Neural cell (in vitro differentiated cells): Measurements from ENCODE around the gene KRTAP5-2. TPM values are rescaled to one million over a fixed set of nuclear protein-coding genes. Genes with fewer than 3 reads are reported as not detected.
A peak's percentile ranks its signal among the peaks of the same experiment; 100 is the strongest.

Source experiments
- H2AFZ ChIP-seq: fragments of 200-600, 300-800 bp; sonication (generic), shearing (Covaris generic); 2 replicates; pipeline ENCODE4 v1.6.0; 2014; ENCODE audit warnings: low read depth, mild to moderate bottlenecking, antibody characterized with exemption, low read length, moderate library complexity
- H3F3A ChIP-seq: fragments of 200-600 bp; shearing (Covaris generic); 2 replicates; pipeline ENCODE4 v1.6.1; 2016; ENCODE audit warnings: mild to moderate bottlenecking, moderate library complexity, mixed read lengths, antibody characterized with exemption, low read length; ENCODE audit not compliant: insufficient read depth, poor library complexity, severe bottlenecking
- H3K27ac ChIP-seq: fragments of 200-600, 300-800 bp; sonication (generic), shearing (Covaris generic); 2 replicates; pipeline ENCODE4 v1.5.1; 2014; ENCODE audit warnings: mild to moderate bottlenecking, low read length, moderate library complexity
- H3K27me3 ChIP-seq: fragments of 300-800, 200-600 bp; sonication (generic), shearing (Covaris generic); 2 replicates; pipeline ENCODE4 v1.6.0; 2014; ENCODE audit warnings: mild to moderate bottlenecking, low read depth, low read length, moderate library complexity; ENCODE audit not compliant: insufficient read depth
- H3K36me3 ChIP-seq: fragments of 300-800, 200-600 bp; sonication (generic), shearing (Covaris generic); 2 replicates; pipeline ENCODE4 v1.5.1; 2014; ENCODE audit warnings: mild to moderate bottlenecking, antibody characterized with exemption, low read length, moderate library complexity; ENCODE audit not compliant: insufficient read depth
- H3K4me2 ChIP-seq: fragments of 300-800, 200-600 bp; sonication (generic), shearing (Covaris generic); 2 replicates; pipeline ENCODE4 v1.6.0; 2014; ENCODE audit warnings: mild to moderate bottlenecking, low read length
- H3K4me3 ChIP-seq: fragments of 300-800, 200-600 bp; sonication (generic), shearing (Covaris generic); 2 replicates; pipeline ENCODE4 v1.5.1; 2014; ENCODE audit warnings: mild to moderate bottlenecking, low read length, moderate library complexity
- H3K79me2 ChIP-seq: fragments of 200-600 bp; shearing (Covaris generic); replicated peaks from 2 replicates; pipeline ENCODE4 v1.6.0; 2014; ENCODE audit warnings: mild to moderate bottlenecking, low read length, moderate library complexity; ENCODE audit not compliant: insufficient read depth
- H3K9ac ChIP-seq: fragments of 300-800, 200-600 bp; sonication (generic), shearing (Covaris generic); 2 replicates; pipeline ENCODE4 v1.6.1; 2016; ENCODE audit warnings: mild to moderate bottlenecking, low read length, mixed read lengths
- H3K9me2 ChIP-seq: fragments of 200-600 bp; shearing (Covaris generic); 2 replicates; pipeline ENCODE4 v1.6.1; 2016; ENCODE audit warnings: mild to moderate bottlenecking, low read length, mixed read lengths; ENCODE audit not compliant: insufficient read depth
- H3K9me3 ChIP-seq: fragments of 200-600, 300-800 bp; sonication (generic), shearing (Covaris generic); 2 replicates; pipeline ENCODE4 v1.6.1; 2016; ENCODE audit warnings: mild to moderate bottlenecking, mixed run types, low read length, moderate library complexity, mixed read lengths
- H4K20me1 ChIP-seq: fragments of 200-600 bp; shearing (Covaris generic); 2 replicates; pipeline ENCODE4 v1.6.1; 2016; ENCODE audit warnings: mild to moderate bottlenecking, mixed run types; ENCODE audit not compliant: insufficient read depth
- EP300 ChIP-seq: fragments of 450-650 bp; conservative IDR thresholded peaks from 2 replicates; pipeline ENCODE4 v1.6.1; 2014; ENCODE audit warnings: antibody characterized with exemption, mild to moderate bottlenecking, moderate library complexity; ENCODE audit not compliant: poor library complexity, severe bottlenecking
- EZH2 ChIP-seq: fragments of 200-600, 300-800 bp; shearing (Covaris generic), sonication (generic); IDR thresholded peaks from 2 replicates; pipeline ENCODE4 v1.6.1; 2014; ENCODE audit warnings: antibody characterized with exemption, low read length, borderline replicate concordance, mild to moderate bottlenecking; ENCODE audit not compliant: insufficient read depth, poor library complexity, severe bottlenecking
- MXI1 ChIP-seq: fragments of 450-650 bp; conservative IDR thresholded peaks from 2 replicates; pipeline ENCODE4 v1.6.1; 2014; ENCODE audit warnings: antibody characterized with exemption, mild to moderate bottlenecking; ENCODE audit not compliant: poor library complexity, severe bottlenecking
- POLR2AphosphoS5 ChIP-seq: IDR thresholded peaks from 2 replicates; pipeline ENCODE4 v1.6.1; 2012
- RAD21 ChIP-seq: fragments of 450-650 bp; conservative IDR thresholded peaks from 2 replicates; pipeline ENCODE4 v1.6.1; 2014; ENCODE audit warnings: antibody characterized with exemption, mild to moderate bottlenecking, moderate library complexity
- SMC3 ChIP-seq: fragments of 450-650 bp; conservative IDR thresholded peaks from 2 replicates; pipeline ENCODE4 v1.6.1; 2014; ENCODE audit warnings: antibody characterized with exemption, mild to moderate bottlenecking, moderate library complexity; ENCODE audit not compliant: poor library complexity
- TAF1 ChIP-seq: IDR thresholded peaks from 2 replicates; pipeline ENCODE4 v1.6.1; 2012; ENCODE audit warnings: low read depth
- polyA plus RNA-seq: library from polyadenylated mRNA; depleted of rRNA; stranded (reverse); fragments of >200 nt; gene quantifications from 2 replicates; pipeline ENCODE4 v1.2.3, GENCODE V29; 2014
- TF ChIP-seq, protein P1 (sequence below): IDR thresholded peaks from 2 replicates; pipeline ENCODE4 v1.6.1; 2012; ENCODE audit warnings: borderline replicate concordance
- TF ChIP-seq, protein P2 (sequence below): fragments of 450-650 bp; IDR thresholded peaks from 2 replicates; pipeline ENCODE4 v1.5.1; 2014; ENCODE audit warnings: antibody characterized with exemption, mild to moderate bottlenecking, moderate library complexity; ENCODE audit not compliant: poor library complexity, severe bottlenecking

KRTAP5-2 gene
- polyA plus RNA-seq, 1 donor from 2014 or later, result not detected

- peaks cover 4% of the 10 kb centered on the region for H3F3A ChIP-seq
- TF ChIP-seq EP300, result no peak
- peak; percentile 35 for TF ChIP-seq MXI1
- TF ChIP-seq, protein P1, sequence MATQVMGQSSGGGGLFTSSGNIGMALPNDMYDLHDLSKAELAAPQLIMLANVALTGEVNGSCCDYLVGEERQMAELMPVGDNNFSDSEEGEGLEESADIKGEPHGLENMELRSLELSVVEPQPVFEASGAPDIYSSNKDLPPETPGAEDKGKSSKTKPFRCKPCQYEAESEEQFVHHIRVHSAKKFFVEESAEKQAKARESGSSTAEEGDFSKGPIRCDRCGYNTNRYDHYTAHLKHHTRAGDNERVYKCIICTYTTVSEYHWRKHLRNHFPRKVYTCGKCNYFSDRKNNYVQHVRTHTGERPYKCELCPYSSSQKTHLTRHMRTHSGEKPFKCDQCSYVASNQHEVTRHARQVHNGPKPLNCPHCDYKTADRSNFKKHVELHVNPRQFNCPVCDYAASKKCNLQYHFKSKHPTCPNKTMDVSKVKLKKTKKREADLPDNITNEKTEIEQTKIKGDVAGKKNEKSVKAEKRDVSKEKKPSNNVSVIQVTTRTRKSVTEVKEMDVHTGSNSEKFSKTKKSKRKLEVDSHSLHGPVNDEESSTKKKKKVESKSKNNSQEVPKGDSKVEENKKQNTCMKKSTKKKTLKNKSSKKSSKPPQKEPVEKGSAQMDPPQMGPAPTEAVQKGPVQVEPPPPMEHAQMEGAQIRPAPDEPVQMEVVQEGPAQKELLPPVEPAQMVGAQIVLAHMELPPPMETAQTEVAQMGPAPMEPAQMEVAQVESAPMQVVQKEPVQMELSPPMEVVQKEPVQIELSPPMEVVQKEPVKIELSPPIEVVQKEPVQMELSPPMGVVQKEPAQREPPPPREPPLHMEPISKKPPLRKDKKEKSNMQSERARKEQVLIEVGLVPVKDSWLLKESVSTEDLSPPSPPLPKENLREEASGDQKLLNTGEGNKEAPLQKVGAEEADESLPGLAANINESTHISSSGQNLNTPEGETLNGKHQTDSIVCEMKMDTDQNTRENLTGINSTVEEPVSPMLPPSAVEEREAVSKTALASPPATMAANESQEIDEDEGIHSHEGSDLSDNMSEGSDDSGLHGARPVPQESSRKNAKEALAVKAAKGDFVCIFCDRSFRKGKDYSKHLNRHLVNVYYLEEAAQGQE, result peak; percentile 17
- no peak for TF ChIP-seq SMC3
- no peak for TF ChIP-seq EZH2
- no peak for TF ChIP-seq RAD21
- no peak for TF ChIP-seq TAF1
- TF ChIP-seq POLR2AphosphoS5, result peak; percentile 80
- TF ChIP-seq, protein P2, sequence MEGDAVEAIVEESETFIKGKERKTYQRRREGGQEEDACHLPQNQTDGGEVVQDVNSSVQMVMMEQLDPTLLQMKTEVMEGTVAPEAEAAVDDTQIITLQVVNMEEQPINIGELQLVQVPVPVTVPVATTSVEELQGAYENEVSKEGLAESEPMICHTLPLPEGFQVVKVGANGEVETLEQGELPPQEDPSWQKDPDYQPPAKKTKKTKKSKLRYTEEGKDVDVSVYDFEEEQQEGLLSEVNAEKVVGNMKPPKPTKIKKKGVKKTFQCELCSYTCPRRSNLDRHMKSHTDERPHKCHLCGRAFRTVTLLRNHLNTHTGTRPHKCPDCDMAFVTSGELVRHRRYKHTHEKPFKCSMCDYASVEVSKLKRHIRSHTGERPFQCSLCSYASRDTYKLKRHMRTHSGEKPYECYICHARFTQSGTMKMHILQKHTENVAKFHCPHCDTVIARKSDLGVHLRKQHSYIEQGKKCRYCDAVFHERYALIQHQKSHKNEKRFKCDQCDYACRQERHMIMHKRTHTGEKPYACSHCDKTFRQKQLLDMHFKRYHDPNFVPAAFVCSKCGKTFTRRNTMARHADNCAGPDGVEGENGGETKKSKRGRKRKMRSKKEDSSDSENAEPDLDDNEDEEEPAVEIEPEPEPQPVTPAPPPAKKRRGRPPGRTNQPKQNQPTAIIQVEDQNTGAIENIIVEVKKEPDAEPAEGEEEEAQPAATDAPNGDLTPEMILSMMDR, result no peak
- peaks cover 56% of the 10 kb centered on the region for H3K79me2 ChIP-seq
- H3K27ac ChIP-seq, result peak within 1 kb of the TSS; percentile 85
- H3K9ac ChIP-seq, result peak within 1 kb of the TSS; percentile 98
- no peaks in the 10 kb centered on the region for H3K36me3 ChIP-seq
- H4K20me1 ChIP-seq, result peaks cover 11% of the 10 kb centered on the region
- no peaks in the 10 kb centered on the region for H3K9me3 ChIP-seq
- peak within 1 kb of the TSS; percentile 94 for H3K4me2 ChIP-seq
- no peaks in the 10 kb centered on the region for H3K9me2 ChIP-seq
- H2AFZ ChIP-seq, result no peak within 1 kb of the TSS
- H3K27me3 ChIP-seq, result peaks cover 9% of the 10 kb centered on the region
- peak within 1 kb of the TSS; percentile 97 for H3K4me3 ChIP-seq
Measured at GRCh38 chr11:1572197-1573076, 25.7 kb downstream of the KRTAP5-2 start, which contains the start of gene DUSP8. DUSP8 (minus strand) TSS chr11:1572271; CDS start chr11:1565826, 6,445 bp downstream.

DNA sequence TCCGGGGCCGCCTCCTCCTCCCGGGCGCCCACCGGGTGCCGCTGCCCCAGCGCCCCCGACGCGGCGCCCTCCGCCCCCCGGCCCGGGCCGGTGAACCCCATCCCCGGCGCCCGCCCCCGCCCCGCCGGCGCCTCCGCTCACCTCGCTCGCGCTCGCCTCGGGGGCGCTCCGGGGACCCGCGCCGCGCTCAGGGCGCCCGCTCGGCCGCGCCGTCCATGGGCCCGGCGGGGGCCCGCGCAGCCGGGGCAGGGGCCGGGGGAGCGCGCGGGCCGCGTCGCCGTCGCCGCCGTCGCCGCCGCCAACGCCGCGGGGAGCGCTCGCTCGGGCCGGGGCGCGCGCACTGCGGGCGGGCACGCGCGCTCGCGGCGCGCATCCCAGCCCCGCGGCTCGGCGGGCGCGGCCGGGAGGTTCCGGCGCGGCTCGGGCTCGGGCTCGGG, 26.3 kb downstream of the KRTAP5-2 start:
- H3K27ac ChIP-seq, result no peak overlapping the region
- H4K20me1 ChIP-seq, result peaks cover 16% of the 10 kb centered on the region
- H3K9ac ChIP-seq, result peak overlapping the region; percentile 97

More for the DNA sequence above, 26.3 kb downstream of the KRTAP5-2 start:
- no peaks in the 10 kb centered on the region for H3K36me3 ChIP-seq
- H2AFZ ChIP-seq, result no peak overlapping the region
- peaks cover 9% of the 10 kb centered on the region for H3K27me3 ChIP-seq
- no peaks in the 10 kb centered on the region for H3K9me2 ChIP-seq
- no peak for TF ChIP-seq RAD21
- TF ChIP-seq POLR2AphosphoS5, result no peak
- TF ChIP-seq EZH2, result no peak
- TF ChIP-seq, protein P2, result no peak
- TF ChIP-seq EP300, result no peak
- no peak for TF ChIP-seq SMC3
- TF ChIP-seq TAF1, result no peak
- peak overlapping the region; percentile 94 for H3K4me3 ChIP-seq
- H3K79me2 ChIP-seq, result peaks cover 63% of the 10 kb centered on the region
- H3F3A ChIP-seq, result peaks cover 4% of the 10 kb centered on the region
- no peaks in the 10 kb centered on the region for H3K9me3 ChIP-seq
- no peak overlapping the region for H3K4me2 ChIP-seq
